KMS-11 (cell line): Measurements from ENCODE around the gene ULK4.

Experiments used
- H2AFZ ChIP-seq: fragments of 200-600 bp; sonication (generic); 2 replicates; pipeline ENCODE4 v1.6.1; 2016; ENCODE audit warnings: antibody characterized with exemption, mixed run types, low read depth
- H3K27ac ChIP-seq: fragments of 200-600 bp; sonication (generic); 2 replicates; pipeline ENCODE4 v1.6.1; 2016; ENCODE audit warnings: mild to moderate bottlenecking, mixed run types
- H3K27me3 ChIP-seq: fragments of 200-600 bp; sonication (generic); 2 replicates; pipeline ENCODE4 v1.6.1; 2017; ENCODE audit warnings: mild to moderate bottlenecking, low read depth, mixed run types, moderate library complexity; ENCODE audit not compliant: insufficient read depth
- H3K36me3 ChIP-seq: fragments of 200-600 bp; sonication (generic); 2 replicates; pipeline ENCODE4 v1.6.1; 2017; ENCODE audit warnings: mild to moderate bottlenecking, mixed run types; ENCODE audit not compliant: insufficient read depth
- H3K4me1 ChIP-seq: fragments of 200-600 bp; sonication (generic); 2 replicates; pipeline ENCODE4 v1.6.1; 2016; ENCODE audit warnings: mild to moderate bottlenecking, low read depth, mixed run types; ENCODE audit not compliant: poor library complexity, severe bottlenecking
- H3K4me2 ChIP-seq: fragments of 200-600 bp; sonication (generic); 2 replicates; pipeline ENCODE4 v1.7.0; 2016; ENCODE audit warnings: mild to moderate bottlenecking, mixed run types
- H3K4me3 ChIP-seq: fragments of 200-600 bp; sonication (generic); IDR thresholded peaks from 2 replicates; pipeline ENCODE4 v1.6.1; 2017; ENCODE audit warnings: low read depth, low read length, mixed read lengths; ENCODE audit not compliant: insufficient read depth
- H3K79me2 ChIP-seq: fragments of 200-600 bp; sonication (generic); 2 replicates; pipeline ENCODE4 v1.6.1; 2016; ENCODE audit warnings: low read depth, mixed run types; ENCODE audit not compliant: insufficient read depth
- H3K9ac ChIP-seq: fragments of 200-600 bp; sonication (generic); 2 replicates; pipeline ENCODE4 v1.6.1; 2016; ENCODE audit warnings: mild to moderate bottlenecking, mixed run types
- H4K20me1 ChIP-seq: fragments of 200-600 bp; sonication (generic); 2 replicates; pipeline ENCODE4 v1.6.1; 2016; ENCODE audit warnings: mild to moderate bottlenecking, mixed run types; ENCODE audit not compliant: insufficient read depth
- TF ChIP-seq, protein P1 (sequence below): fragments of 200-600 bp; sonication (generic); conservative IDR thresholded peaks from 2 replicates; pipeline ENCODE4 v1.6.1; 2017; ENCODE audit warnings: low read depth, mild to moderate bottlenecking, antibody characterized with exemption, low read length, moderate library complexity, mixed read lengths

Gene ULK4

DNA sequence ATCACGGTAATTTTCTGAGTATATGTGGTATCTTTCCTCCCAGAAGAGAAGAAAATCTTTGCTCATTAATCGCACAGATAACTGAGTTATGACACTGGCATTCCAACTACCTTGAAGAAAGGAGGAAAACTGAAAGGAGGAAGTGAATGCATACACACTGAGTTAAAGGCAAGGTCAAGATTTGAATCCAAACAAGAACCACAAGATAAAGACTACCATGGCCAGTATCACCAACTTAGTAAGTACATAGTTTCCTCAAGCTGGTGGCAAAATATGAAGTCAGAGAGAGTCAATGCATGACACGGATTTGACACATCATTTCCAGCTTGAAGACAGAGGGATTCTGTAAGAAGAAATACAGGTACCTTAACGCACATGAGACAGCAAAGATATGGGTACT is 287.5 kb downstream of the ULK4 start:
- Histone ChIP-seq H2AFZ (no peak overlapping the region), H3K27me3 (no peaks in the 10 kb centered on the region), H3K4me1 (peaks cover 4% of the 10 kb centered on the region), H3K4me2 (no peak overlapping the region), H4K20me1 (no peaks in the 10 kb centered on the region), H3K4me3 (no peak overlapping the region), H3K36me3 (no peaks in the 10 kb centered on the region), H3K27ac (no peak overlapping the region), H3K9ac (no peak overlapping the region), H3K79me2 (no peaks in the 10 kb centered on the region)
- TF ChIP-seq, protein P1, sequence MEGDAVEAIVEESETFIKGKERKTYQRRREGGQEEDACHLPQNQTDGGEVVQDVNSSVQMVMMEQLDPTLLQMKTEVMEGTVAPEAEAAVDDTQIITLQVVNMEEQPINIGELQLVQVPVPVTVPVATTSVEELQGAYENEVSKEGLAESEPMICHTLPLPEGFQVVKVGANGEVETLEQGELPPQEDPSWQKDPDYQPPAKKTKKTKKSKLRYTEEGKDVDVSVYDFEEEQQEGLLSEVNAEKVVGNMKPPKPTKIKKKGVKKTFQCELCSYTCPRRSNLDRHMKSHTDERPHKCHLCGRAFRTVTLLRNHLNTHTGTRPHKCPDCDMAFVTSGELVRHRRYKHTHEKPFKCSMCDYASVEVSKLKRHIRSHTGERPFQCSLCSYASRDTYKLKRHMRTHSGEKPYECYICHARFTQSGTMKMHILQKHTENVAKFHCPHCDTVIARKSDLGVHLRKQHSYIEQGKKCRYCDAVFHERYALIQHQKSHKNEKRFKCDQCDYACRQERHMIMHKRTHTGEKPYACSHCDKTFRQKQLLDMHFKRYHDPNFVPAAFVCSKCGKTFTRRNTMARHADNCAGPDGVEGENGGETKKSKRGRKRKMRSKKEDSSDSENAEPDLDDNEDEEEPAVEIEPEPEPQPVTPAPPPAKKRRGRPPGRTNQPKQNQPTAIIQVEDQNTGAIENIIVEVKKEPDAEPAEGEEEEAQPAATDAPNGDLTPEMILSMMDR, result no peak

DNA sequence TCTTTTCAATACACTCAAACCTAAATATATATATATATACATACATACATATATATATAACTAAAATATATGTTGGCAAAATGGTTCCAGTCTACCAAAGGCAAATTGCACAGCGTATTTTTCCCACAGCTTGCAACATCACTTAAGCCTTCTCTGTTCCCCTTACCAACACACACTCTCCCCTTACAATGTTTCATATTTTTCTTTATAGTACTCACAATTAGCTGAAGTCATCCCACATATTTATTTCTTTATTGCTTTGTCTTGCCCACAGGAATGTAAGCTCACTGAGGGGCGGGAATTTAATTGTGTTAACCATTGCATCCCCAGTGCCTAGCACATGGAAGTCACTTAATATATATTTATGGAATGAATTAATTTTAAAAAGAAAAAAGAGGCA is 288.3 kb downstream of the ULK4 start:
- Histone ChIP-seq H3K27ac (no peak overlapping the region), H3K79me2 (no peaks in the 10 kb centered on the region), H3K4me1 (no peaks in the 10 kb centered on the region), H3K4me2 (no peak overlapping the region), H3K4me3 (no peak overlapping the region), H3K27me3 (no peaks in the 10 kb centered on the region), H3K9ac (no peak overlapping the region), H4K20me1 (no peaks in the 10 kb centered on the region), H2AFZ (no peak overlapping the region), H3K36me3 (no peaks in the 10 kb centered on the region)
- TF ChIP-seq, protein P1, result no peak

DNA sequence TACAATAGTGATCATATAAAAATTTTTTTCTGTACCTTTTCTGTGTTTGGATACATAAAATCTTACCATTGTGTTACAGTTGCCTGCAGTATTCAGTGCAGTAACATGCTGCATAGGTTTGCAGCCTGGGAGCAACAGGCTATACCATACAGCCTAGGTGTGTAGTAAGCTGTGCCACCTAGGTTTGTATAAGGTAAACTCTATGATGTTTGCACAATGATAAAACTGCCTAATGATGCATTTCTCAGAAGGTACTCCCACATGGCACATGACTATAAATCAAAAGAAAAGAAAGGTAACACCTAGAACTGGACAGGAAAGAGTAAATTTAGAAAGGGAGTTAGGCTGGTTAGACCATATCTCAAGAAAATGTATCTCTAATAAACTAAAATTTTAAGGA is 293.5 kb downstream of the ULK4 start:
- no peak overlapping the region for H2AFZ ChIP-seq
- H4K20me1 ChIP-seq, result no peaks in the 10 kb centered on the region
- H3K36me3 ChIP-seq, result no peaks in the 10 kb centered on the region
- no peaks in the 10 kb centered on the region for H3K4me1 ChIP-seq
- no peaks in the 10 kb centered on the region for H3K27me3 ChIP-seq
- no peak overlapping the region for H3K9ac ChIP-seq
- H3K79me2 ChIP-seq, result no peaks in the 10 kb centered on the region
- TF ChIP-seq, protein P1, result no peak
- no peak overlapping the region for H3K4me3 ChIP-seq
- H3K27ac ChIP-seq, result no peak overlapping the region
- H3K4me2 ChIP-seq, result no peak overlapping the region

DNA sequence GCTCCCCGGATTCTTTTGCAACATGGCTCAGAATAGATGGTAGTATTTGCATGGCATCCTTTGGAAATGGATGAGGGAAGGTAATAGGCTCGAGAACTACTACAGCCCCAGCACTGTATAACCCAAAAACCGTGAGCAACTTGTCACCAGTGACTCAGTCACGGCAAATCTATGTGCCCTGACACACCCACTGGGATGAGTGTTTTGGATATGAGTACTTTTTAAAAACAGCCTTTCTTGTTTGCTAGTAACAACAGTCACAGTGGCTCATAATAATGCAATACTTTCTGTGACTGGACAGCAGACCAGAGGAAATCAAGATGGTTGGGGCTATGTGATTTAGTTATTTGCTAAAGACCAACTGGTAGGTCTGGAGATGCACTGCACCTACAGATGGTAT is 299.6 kb downstream of the ULK4 start:
- H4K20me1 ChIP-seq, result no peaks in the 10 kb centered on the region
- H3K27me3 ChIP-seq, result no peaks in the 10 kb centered on the region
- no peak overlapping the region for H2AFZ ChIP-seq
- no peaks in the 10 kb centered on the region for H3K36me3 ChIP-seq
- H3K9ac ChIP-seq, result no peak overlapping the region
- TF ChIP-seq, protein P1, result no peak
- no peaks in the 10 kb centered on the region for H3K4me1 ChIP-seq
- H3K79me2 ChIP-seq, result no peaks in the 10 kb centered on the region
- no peak overlapping the region for H3K27ac ChIP-seq
- no peak overlapping the region for H3K4me2 ChIP-seq
- H3K4me3 ChIP-seq, result no peak overlapping the region

DNA sequence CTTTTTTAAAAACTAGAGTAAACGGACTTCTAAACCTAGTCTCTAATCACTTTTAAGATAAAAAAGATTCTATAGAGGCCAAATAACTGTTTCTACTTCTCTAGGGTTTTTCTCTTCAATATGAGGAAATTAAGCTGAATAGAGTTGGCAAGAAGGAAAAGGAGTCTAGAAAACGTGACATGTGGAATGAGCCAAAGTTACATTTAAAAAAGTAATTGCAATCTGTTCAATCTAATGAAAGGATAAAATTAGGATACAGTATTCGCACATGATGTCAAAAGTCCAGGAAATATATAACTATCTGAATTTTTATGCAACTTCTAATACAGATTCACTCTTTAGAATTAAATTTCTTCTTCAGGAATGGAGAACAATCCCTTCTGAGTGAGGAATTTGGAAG is 300.1 kb downstream of the ULK4 start:
- Histone ChIP-seq H3K27ac (no peak overlapping the region), H4K20me1 (no peaks in the 10 kb centered on the region), H3K9ac (no peak overlapping the region), H3K79me2 (no peaks in the 10 kb centered on the region), H3K36me3 (no peaks in the 10 kb centered on the region), H3K4me2 (no peak overlapping the region), H2AFZ (no peak overlapping the region), H3K27me3 (no peaks in the 10 kb centered on the region), H3K4me1 (no peaks in the 10 kb centered on the region), H3K4me3 (no peak overlapping the region)
- TF ChIP-seq, protein P1, result no peak
